ENCODE measurements around the gene OSBPL3. TPM values are rescaled to one million over a fixed set of nuclear protein-coding genes. Genes with fewer than 3 reads are reported as not detected.

Gene OSBPL3
- total and polyA plus RNA-seq, 2 donors = 9.1 to 23.3 TPM

DNA sequence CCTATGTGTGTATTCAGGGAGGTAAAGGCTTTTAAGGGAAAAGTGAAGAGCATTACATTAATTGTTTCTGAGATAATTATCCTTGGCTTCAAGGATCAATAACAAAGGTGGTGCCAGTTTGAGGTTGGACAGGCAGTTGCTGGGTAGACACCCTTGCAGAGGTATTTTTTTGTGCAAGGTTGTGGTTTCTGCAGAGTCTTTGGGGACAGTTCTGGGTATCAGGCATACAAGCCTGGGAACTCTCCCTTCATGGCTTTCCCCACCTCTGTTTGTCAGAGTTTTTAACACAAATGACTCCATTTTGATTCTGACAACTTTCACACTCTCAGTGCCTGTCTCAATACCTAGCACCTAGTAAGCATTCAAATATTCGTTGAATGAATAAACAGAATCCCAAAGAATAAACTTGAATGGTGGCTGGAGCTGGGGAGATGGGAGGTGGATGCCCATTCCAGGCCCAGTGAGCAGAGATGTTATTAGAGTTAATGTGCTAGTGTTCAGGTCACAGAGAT, 7.4 kb upstream of the OSBPL3 start:
- no peak for DNase-seq (ENCODE audit: low read depth in 6 of 9, low spot score in 9 of 9)
- no peaks in the 10 kb centered on the region for H3K36me3 ChIP-seq (ENCODE audit: control insufficient read depth in 2 of 2, insufficient read depth in 2 of 2, low read length in 1 of 2)

DNA sequence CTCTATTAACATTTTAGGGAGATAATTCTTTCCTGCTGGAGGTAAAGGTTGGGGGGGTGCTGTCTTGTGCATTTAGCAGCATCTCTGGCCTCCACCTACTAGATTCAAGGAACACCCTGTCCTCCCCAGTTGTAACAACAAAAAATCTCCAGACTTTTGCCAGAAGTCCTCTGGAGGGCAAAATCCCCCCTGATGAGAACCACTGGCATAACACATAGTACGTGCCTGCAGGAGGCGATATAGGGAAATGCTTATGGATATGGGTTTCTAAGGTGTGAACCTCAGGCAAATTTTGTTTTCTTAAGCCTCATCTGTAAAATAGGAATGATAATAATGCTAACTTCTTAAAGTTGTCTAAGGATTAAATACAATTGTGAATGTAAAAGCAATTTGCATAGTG, 2.9 kb upstream of the OSBPL3 start:
- H3K9me3 ChIP-seq (ENCODE audit: control insufficient read depth in 2 of 2, insufficient read depth in 1 of 2, low read length in 1 of 2) = no peaks in the 10 kb centered on the region
- DNase-seq (ENCODE audit: low read depth in 6 of 9, low spot score in 9 of 9) = no peak
- H3K36me3 ChIP-seq (ENCODE audit: control insufficient read depth in 2 of 2, insufficient read depth in 2 of 2, low read length in 1 of 2) = no peaks in the 10 kb centered on the region
- WGBS = 97% methylated on average over 2 of the region's 2 CpGs
- peaks cover 14 to 28% of the 10 kb centered on the region in 2 donors for H3K4me1 ChIP-seq (ENCODE audit: control insufficient read depth in 2 of 2, insufficient read depth in 2 of 2, low read length in 2 of 2)
- H3K27ac ChIP-seq (ENCODE audit: low read depth in 1 of 2, low read length in 1 of 2) = no peak overlapping the region
- no peak overlapping the region for H3K4me3 ChIP-seq (ENCODE audit: low read length in 2 of 2)
- peaks cover 11 to 15% of the 10 kb centered on the region in 2 donors for H3K27me3 ChIP-seq (ENCODE audit: control insufficient read depth in 2 of 2, insufficient read depth in 1 of 2, low read length in 1 of 2)

More for the DNA sequence above, 7.4 kb upstream of the OSBPL3 start:
- no peaks in the 10 kb centered on the region for H3K4me1 ChIP-seq (ENCODE audit: control insufficient read depth in 2 of 2, insufficient read depth in 2 of 2, low read length in 2 of 2)
- no peaks in the 10 kb centered on the region for H3K9me3 ChIP-seq (ENCODE audit: control insufficient read depth in 2 of 2, insufficient read depth in 1 of 2, low read length in 1 of 2)
- 99% methylated on average over 1 of the region's 1 CpG for WGBS
- no peak overlapping the region for H3K4me3 ChIP-seq (ENCODE audit: low read length in 2 of 2)
- peaks cover 0 to 5% of the 10 kb centered on the region in 2 donors for H3K27me3 ChIP-seq (ENCODE audit: control insufficient read depth in 2 of 2, insufficient read depth in 1 of 2, low read length in 1 of 2)
- no peak overlapping the region for H3K27ac ChIP-seq (ENCODE audit: low read depth in 1 of 2, low read length in 1 of 2)

DNA sequence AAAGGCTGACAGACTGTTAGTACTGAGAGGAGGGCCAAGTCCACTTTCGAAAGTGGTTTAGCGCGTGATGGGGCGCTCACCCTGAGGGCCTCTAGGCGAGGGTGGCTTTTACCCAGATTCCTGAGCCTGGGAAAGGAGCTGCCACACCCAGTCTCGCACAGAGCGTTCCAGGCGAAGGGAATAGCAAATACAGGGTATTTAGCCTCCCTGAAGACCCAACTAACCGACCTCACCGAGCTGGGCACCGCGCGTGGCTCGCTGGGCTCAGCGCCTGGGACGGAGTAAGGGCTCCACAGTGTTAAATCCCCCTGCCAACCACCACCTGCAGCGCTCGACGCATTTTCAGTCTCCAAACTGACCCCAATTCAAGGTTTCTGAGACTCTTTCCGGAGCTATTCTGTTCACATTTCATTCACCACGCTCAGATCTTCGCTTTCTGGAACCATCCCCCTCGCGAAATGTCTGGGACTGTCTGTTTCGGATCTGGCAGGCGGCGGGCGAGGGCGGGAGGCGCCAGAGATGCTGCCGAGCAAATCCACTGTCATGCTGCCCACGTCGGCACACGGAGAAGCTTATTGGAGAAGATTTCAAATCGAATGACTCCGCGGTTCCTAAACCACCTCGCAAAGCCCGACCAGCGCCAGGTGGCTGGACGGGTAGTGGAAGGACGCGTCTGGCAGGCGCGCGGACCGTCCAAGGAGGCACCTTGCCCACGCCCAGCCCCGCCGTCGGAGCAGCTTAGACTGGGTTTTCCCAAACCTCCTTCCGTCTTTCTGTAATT, 1.4 kb upstream of the OSBPL3 start:
- Histone ChIP-seq H3K9me3 (ENCODE audit: control insufficient read depth in 2 of 2, insufficient read depth in 1 of 2, low read length in 1 of 2) (no peaks in the 10 kb centered on the region), H3K27ac (ENCODE audit: low read depth in 1 of 2, low read length in 1 of 2) (peak overlapping the region in 1 of 2 donors; percentile 48), H3K27me3 (ENCODE audit: control insufficient read depth in 2 of 2, insufficient read depth in 1 of 2, low read length in 1 of 2) (peaks cover 11 to 15% of the 10 kb centered on the region in 2 donors), H3K4me1 (ENCODE audit: control insufficient read depth in 2 of 2, insufficient read depth in 2 of 2, low read length in 2 of 2) (peaks cover 14 to 30% of the 10 kb centered on the region in 2 donors), H3K36me3 (ENCODE audit: control insufficient read depth in 2 of 2, insufficient read depth in 2 of 2, low read length in 1 of 2) (no peaks in the 10 kb centered on the region), H3K4me3 (ENCODE audit: low read length in 2 of 2) (peak overlapping the region; percentile 89 to 94)
- 3% methylated on average over 52 of the region's 52 CpGs for WGBS
- peak in 4 of 9 donors; percentile 30 to 64 (median 36) for DNase-seq (ENCODE audit: low read depth in 6 of 9, low spot score in 9 of 9)

DNA sequence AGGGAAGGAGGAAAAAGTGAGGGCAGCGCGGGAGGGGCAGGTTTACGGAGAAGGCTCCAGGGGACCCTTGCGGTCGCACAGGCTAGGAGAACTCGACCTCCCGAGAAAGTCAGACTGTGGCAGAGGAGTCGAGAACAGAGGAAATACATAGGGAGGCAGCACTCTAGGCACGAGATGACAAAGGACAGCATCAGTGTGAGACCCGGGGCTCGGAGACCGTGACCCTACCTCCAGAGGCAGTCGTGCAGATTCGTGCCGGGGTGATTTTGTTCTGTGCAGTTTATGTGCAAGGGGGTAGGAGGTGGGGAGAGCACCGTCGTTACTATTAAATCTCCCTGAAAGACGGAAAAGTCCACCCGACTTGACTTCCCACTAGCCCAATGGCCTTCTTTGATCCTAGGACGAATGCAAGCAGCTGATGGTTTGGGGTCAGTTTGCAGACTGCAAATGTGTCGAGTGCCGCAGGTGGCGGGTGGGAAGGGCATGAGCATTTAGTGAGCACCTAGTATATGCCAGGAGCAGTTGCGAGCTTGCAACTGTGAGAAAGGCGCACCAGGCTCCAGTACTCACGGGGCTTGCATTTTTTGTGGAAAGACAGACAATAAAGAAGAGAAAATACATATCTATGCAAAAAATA, 674 bp upstream of the OSBPL3 start:
- 5% methylated on average over 26 of the region's 26 CpGs for WGBS
- no peaks in the 10 kb centered on the region for H3K9me3 ChIP-seq (ENCODE audit: control insufficient read depth in 2 of 2, insufficient read depth in 1 of 2, low read length in 1 of 2)
- peaks cover 11 to 15% of the 10 kb centered on the region in 2 donors for H3K27me3 ChIP-seq (ENCODE audit: control insufficient read depth in 2 of 2, insufficient read depth in 1 of 2, low read length in 1 of 2)
- H3K36me3 ChIP-seq (ENCODE audit: control insufficient read depth in 2 of 2, insufficient read depth in 2 of 2, low read length in 1 of 2) = no peaks in the 10 kb centered on the region
- peaks cover 14 to 30% of the 10 kb centered on the region in 2 donors for H3K4me1 ChIP-seq (ENCODE audit: control insufficient read depth in 2 of 2, insufficient read depth in 2 of 2, low read length in 2 of 2)
- peak in 5 of 9 donors; percentile 33 to 63 (median 54) for DNase-seq (ENCODE audit: low read depth in 6 of 9, low spot score in 9 of 9)
- H3K27ac ChIP-seq (ENCODE audit: low read depth in 1 of 2, low read length in 1 of 2) = peak overlapping the region; percentile 80 to 84
- peak overlapping the region; percentile 89 to 94 for H3K4me3 ChIP-seq (ENCODE audit: low read length in 2 of 2)

DNA sequence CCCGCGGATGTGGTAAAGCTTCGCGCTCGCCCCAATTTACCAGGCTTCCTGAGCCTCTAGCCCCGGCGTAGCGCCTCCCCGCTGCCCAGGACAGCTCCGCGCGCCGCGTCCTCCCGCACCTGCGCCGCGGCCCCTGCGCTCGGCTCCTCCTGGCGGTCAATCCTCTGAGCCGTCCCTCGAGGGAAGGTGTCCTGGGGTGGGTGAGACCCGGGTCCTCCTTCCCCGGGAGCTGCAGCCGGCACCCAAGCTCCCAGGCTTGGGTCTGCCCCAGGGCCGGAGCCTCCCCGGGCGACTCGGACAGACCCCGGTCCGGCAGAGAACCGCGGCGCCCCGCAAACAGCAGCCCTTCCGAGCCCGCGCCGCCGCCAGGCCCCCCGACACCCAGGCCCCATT, 512 bp downstream of the OSBPL3 start:
- H3K36me3 ChIP-seq (ENCODE audit: control insufficient read depth in 2 of 2, insufficient read depth in 2 of 2, low read length in 1 of 2) = no peaks in the 10 kb centered on the region
- peaks cover 14 to 30% of the 10 kb centered on the region in 2 donors for H3K4me1 ChIP-seq (ENCODE audit: control insufficient read depth in 2 of 2, insufficient read depth in 2 of 2, low read length in 2 of 2)
- under 1% methylated on average over 42 of the region's 42 CpGs for WGBS
- H3K27me3 ChIP-seq (ENCODE audit: control insufficient read depth in 2 of 2, insufficient read depth in 1 of 2, low read length in 1 of 2) = peaks cover 11 to 15% of the 10 kb centered on the region in 2 donors
- H3K27ac ChIP-seq (ENCODE audit: low read depth in 1 of 2, low read length in 1 of 2) = peak overlapping the region; percentile 67 to 86
- no peaks in the 10 kb centered on the region for H3K9me3 ChIP-seq (ENCODE audit: control insufficient read depth in 2 of 2, insufficient read depth in 1 of 2, low read length in 1 of 2)
- peak overlapping the region; percentile 89 to 94 for H3K4me3 ChIP-seq (ENCODE audit: low read length in 2 of 2)
- DNase-seq (ENCODE audit: low read depth in 6 of 9, low spot score in 9 of 9) = peak in 7 of 9 donors; percentile 46 to 88 (median 71)

DNA sequence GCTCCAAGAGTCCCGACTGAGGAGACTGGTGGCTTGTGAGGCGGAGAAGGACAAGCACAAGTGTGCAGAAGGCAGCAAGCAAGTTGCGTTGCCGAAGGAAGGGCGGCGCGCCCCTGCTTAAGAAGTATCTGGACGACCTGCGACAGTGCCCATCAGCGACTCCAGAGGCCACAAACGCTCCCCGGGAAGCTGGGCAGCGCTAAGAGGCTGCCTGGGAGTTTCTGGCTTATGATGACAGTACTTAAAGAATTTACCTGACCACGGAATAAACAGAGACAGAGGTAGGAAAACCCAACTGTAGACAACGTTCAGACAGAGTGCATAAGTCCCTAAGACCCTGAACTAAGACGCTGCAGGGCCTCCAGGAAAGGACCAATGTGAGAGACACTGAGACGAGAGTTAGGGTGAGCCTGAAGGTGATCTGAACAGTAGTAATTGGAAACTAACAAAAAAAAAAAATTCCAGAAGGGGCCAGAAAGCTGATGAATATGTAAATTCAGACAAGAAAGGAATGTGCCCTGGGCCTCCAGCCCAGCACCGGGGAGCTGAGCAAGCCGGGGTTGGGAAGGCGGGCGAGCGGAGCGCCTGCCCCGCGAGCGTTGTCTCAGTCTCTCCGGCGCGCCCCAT, 1.0 kb downstream of the OSBPL3 start:
- no peaks in the 10 kb centered on the region for H3K36me3 ChIP-seq (ENCODE audit: control insufficient read depth in 2 of 2, insufficient read depth in 2 of 2, low read length in 1 of 2)
- no peaks in the 10 kb centered on the region for H3K9me3 ChIP-seq (ENCODE audit: control insufficient read depth in 2 of 2, insufficient read depth in 1 of 2, low read length in 1 of 2)
- H3K27me3 ChIP-seq (ENCODE audit: control insufficient read depth in 2 of 2, insufficient read depth in 1 of 2, low read length in 1 of 2) = peaks cover 11 to 15% of the 10 kb centered on the region in 2 donors
- H3K27ac ChIP-seq (ENCODE audit: low read depth in 1 of 2, low read length in 1 of 2) = peak overlapping the region; percentile 52 to 86
- H3K4me3 ChIP-seq (ENCODE audit: low read length in 2 of 2) = peak overlapping the region; percentile 89 to 94
- WGBS = 36% methylated on average over 29 of the region's 29 CpGs
- DNase-seq (ENCODE audit: low read depth in 6 of 9, low spot score in 9 of 9) = peak in 1 of 9 donors; percentile 13
- peaks cover 14 to 30% of the 10 kb centered on the region in 2 donors for H3K4me1 ChIP-seq (ENCODE audit: control insufficient read depth in 2 of 2, insufficient read depth in 2 of 2, low read length in 2 of 2)

DNA sequence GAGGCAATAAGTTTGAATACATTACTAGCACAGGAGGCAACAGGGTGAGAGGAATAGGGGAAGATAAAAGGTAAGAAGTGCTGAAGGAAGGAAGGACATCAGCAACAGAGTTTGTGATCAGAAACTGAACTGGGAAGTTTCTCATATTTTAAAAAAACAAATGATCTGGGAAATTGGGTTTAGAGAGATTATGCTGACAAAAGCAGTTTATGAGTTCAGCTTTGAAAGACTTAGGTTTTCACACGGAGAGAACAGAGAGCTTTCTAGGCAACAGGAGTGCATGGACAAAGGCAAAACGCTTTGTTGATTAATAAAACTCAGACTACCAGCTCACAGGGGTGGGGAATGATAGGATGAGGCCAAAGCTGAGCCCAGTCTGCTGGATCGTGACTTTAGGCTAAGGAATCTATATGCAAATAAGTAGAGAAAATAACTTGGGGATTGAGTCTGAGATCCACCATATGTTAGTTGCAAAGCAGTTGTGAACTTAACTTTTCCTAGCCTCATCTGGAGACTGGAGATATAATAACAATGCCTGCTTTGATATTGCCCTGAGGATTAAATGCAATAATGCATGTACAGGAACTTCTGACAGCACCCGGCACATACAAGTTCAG, 4.2 kb downstream of the OSBPL3 start:
- Histone ChIP-seq H3K4me3 (ENCODE audit: low read length in 2 of 2) (no peak overlapping the region), H3K9me3 (ENCODE audit: control insufficient read depth in 2 of 2, insufficient read depth in 1 of 2, low read length in 1 of 2) (no peaks in the 10 kb centered on the region), H3K27ac (ENCODE audit: low read depth in 1 of 2, low read length in 1 of 2) (no peak overlapping the region), H3K36me3 (ENCODE audit: control insufficient read depth in 2 of 2, insufficient read depth in 2 of 2, low read length in 1 of 2) (no peaks in the 10 kb centered on the region), H3K27me3 (ENCODE audit: control insufficient read depth in 2 of 2, insufficient read depth in 1 of 2, low read length in 1 of 2) (peaks cover 0 to 1% of the 10 kb centered on the region in 2 donors), H3K4me1 (ENCODE audit: control insufficient read depth in 2 of 2, insufficient read depth in 2 of 2, low read length in 2 of 2) (peaks cover 17 to 34% of the 10 kb centered on the region in 2 donors)
- DNase-seq (ENCODE audit: low read depth in 6 of 9, low spot score in 9 of 9) = no peak
- WGBS = 95% methylated on average over 4 of the region's 4 CpGs

DNA sequence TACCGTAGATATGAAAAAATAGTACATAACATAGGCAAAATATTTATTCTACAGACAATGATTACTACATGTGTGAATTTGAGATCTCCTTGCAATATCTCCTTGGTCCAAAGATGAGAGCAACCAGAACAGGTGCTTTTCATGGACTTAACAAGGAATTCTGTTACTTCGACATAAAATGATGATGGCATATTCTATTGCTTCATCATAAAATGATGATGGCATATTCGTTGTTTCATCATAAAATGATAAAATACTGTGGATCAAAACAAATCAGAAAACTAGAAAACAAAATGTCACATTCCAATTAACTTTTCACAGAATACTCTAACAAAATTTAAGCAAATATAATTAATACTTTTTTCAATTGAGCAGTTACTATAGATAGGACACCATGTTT, 4.8 kb downstream of the OSBPL3 start:
- Histone ChIP-seq H3K27me3 (ENCODE audit: control insufficient read depth in 2 of 2, insufficient read depth in 1 of 2, low read length in 1 of 2) (no peaks in the 10 kb centered on the region), H3K4me3 (ENCODE audit: low read length in 2 of 2) (no peak overlapping the region), H3K27ac (ENCODE audit: low read depth in 1 of 2, low read length in 1 of 2) (no peak overlapping the region), H3K36me3 (ENCODE audit: control insufficient read depth in 2 of 2, insufficient read depth in 2 of 2, low read length in 1 of 2) (no peaks in the 10 kb centered on the region), H3K9me3 (ENCODE audit: control insufficient read depth in 2 of 2, insufficient read depth in 1 of 2, low read length in 1 of 2) (no peaks in the 10 kb centered on the region), H3K4me1 (ENCODE audit: control insufficient read depth in 2 of 2, insufficient read depth in 2 of 2, low read length in 2 of 2) (peaks cover 17 to 30% of the 10 kb centered on the region in 2 donors)
- WGBS = 98% methylated on average over 3 of the region's 3 CpGs
- no peak for DNase-seq (ENCODE audit: low read depth in 6 of 9, low spot score in 9 of 9)

Data from thymus (tissue), 11 donors.